Measurements from ENCODE around the gene CLDN24. TPM values are rescaled to one million over a fixed set of nuclear protein-coding genes. Genes with fewer than 3 reads are reported as not detected.

CLDN24 gene
- total RNA-seq, 4 donors from 2014 or later, result not detected

- TF ChIP-seq POLR2A (IDR thresholded peaks at IDR 0.05) (no peak), EP300 (IDR thresholded peaks at IDR 0.05) (no peak), POLR2AphosphoS5 (IDR thresholded peaks at IDR 0.05) (no peak)
- TF ChIP-seq, protein P1, sequence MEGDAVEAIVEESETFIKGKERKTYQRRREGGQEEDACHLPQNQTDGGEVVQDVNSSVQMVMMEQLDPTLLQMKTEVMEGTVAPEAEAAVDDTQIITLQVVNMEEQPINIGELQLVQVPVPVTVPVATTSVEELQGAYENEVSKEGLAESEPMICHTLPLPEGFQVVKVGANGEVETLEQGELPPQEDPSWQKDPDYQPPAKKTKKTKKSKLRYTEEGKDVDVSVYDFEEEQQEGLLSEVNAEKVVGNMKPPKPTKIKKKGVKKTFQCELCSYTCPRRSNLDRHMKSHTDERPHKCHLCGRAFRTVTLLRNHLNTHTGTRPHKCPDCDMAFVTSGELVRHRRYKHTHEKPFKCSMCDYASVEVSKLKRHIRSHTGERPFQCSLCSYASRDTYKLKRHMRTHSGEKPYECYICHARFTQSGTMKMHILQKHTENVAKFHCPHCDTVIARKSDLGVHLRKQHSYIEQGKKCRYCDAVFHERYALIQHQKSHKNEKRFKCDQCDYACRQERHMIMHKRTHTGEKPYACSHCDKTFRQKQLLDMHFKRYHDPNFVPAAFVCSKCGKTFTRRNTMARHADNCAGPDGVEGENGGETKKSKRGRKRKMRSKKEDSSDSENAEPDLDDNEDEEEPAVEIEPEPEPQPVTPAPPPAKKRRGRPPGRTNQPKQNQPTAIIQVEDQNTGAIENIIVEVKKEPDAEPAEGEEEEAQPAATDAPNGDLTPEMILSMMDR (IDR thresholded peaks at IDR 0.05), result no peak
- Histone ChIP-seq H3K9me3 (no peaks in the 10 kb centered on the region), H3K27ac (no peak overlapping the region), H3K4me1 (no peaks in the 10 kb centered on the region), H3K27me3 (peaks cover 44% of the 10 kb centered on the region), H3K36me3 (no peaks in the 10 kb centered on the region), H3K4me3 (no peak overlapping the region)
- WGBS, 2 donors (ENCODE audit: low coverage in 1 of 2), result 68 to 77% methylated on average over 10 to 14 of the region's 17 CpGs
- ATAC-seq, result no peak
Observed at GRCh38 chr4:183348706-183349659, 26.8 kb upstream of the CLDN24 start.

DNA sequence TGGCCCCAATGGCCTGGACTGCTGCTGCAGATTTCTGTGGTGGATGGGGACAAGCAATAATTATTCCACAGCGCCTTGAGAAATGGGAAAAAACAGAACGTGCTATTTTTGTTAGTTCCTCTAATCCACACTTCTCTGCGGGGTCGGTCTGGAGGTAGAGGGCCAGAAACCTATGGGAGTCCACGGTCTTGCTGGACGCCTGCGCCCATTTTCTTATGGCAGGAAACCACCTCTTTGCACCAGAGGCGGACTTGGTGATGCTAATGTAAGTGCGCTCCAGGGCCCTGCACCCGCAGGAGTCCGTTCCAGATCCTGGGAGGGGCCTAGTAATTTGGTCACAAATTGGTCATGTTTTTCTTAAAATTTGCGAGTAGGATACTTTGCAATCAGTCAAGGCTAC lies 25.9 kb upstream of the CLDN24 start:
- H3K27me3 ChIP-seq, result peaks cover 52% of the 10 kb centered on the region
- H3K27ac ChIP-seq, result no peak overlapping the region
- H3K9me3 ChIP-seq, result no peaks in the 10 kb centered on the region
- no peaks in the 10 kb centered on the region for H3K36me3 ChIP-seq
- H3K4me3 ChIP-seq, result no peak overlapping the region
- WGBS, 2 donors (ENCODE audit: low coverage in 1 of 2), result 81 to 97% methylated on average over 5 to 10 of the region's 12 CpGs
- H3K4me1 ChIP-seq, result peaks cover 0 to under 1% (median 0%) of the 10 kb centered on the region in 3 donors
- TF ChIP-seq POLR2AphosphoS5 (IDR thresholded peaks at IDR 0.05), result no peak
- no peak for ATAC-seq

DNA sequence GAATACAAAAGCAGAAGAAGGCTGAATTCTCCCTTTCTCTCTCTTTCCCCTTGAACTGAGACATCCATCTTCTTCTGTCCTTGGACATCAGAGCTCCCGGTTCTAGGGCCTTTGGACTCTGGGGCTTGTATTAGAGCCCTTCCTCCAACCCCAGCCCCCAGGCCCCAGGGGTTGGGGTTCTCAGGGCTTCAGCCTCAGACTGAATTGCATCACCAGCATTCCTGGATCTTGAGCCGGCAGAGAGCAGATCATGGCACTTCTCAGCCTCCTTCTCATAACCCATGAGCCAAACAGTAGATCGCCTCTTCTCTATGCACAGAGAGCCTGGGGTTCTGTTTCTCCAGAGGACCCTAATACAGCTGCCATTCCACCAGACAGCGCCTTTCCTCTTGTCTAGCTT lies 25.3 kb upstream of the CLDN24 start:
- Histone ChIP-seq H3K27me3 (peaks cover 58% of the 10 kb centered on the region), H3K27ac (no peak overlapping the region), H3K9me3 (no peaks in the 10 kb centered on the region), H3K4me1 (peaks cover 0 to 6% (median 0%) of the 10 kb centered on the region in 3 donors), H3K4me3 (no peak overlapping the region), H3K36me3 (no peaks in the 10 kb centered on the region)
- no peak for ATAC-seq
- 90% methylated on average over 2 of the region's 4 CpGs; no CpG with 5 or more reads in 1 of the 2 donors for WGBS, 2 donors (ENCODE audit: low coverage in 1 of 2)
- TF ChIP-seq, protein P1 (IDR thresholded peaks at IDR 0.05), result no peak
- TF ChIP-seq POLR2AphosphoS5 (IDR thresholded peaks at IDR 0.05) (no peak), EP300 (IDR thresholded peaks at IDR 0.05) (no peak), POLR2A (IDR thresholded peaks at IDR 0.05) (no peak)

DNA sequence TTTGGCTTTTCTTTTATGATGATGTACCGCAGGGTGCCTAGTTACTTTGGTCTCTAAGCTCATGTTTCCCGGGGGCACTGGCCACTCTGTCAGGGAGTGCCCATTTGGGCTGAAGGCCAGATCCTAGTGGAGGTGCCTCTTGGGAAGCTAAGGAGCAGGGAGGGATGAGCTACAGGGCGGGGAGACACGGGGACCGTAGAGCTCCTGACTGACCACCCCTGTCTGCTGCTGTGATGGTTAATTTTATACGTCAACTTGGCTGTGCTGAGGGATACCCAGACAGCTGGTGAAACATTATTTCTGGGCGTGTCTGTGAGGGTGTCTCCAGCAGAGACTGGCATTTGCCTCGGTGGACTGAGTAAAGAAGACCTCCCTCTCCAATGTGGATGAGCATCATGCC lies 24.9 kb upstream of the CLDN24 start:
- Histone ChIP-seq H3K36me3 (no peaks in the 10 kb centered on the region), H3K27ac (no peak overlapping the region), H3K4me3 (no peak overlapping the region), H3K9me3 (no peaks in the 10 kb centered on the region), H3K4me1 (peaks cover 0 to 9% (median 0%) of the 10 kb centered on the region in 3 donors), H3K27me3 (peaks cover 59% of the 10 kb centered on the region)
- WGBS, 2 donors (ENCODE audit: low coverage in 1 of 2), result 86 to 89% methylated on average over 4 to 6 of the region's 8 CpGs
- TF ChIP-seq POLR2A (IDR thresholded peaks at IDR 0.05), result no peak
- no peak for TF ChIP-seq POLR2AphosphoS5 (IDR thresholded peaks at IDR 0.05)
- TF ChIP-seq, protein P1 (IDR thresholded peaks at IDR 0.05), result no peak
- TF ChIP-seq EP300 (IDR thresholded peaks at IDR 0.05), result no peak
- ATAC-seq, result no peak

GRCh38 chr4:183345261-183345660 lies 23.0 kb upstream of the CLDN24 start:
- Histone ChIP-seq H3K9me3 (no peaks in the 10 kb centered on the region), H3K4me3 (no peak overlapping the region), H3K36me3 (no peaks in the 10 kb centered on the region), H3K27ac (no peak overlapping the region), H3K4me1 (peaks cover 0 to 9% (median 0%) of the 10 kb centered on the region in 3 donors), H3K27me3 (peaks cover 54% of the 10 kb centered on the region)
- ATAC-seq, result no peak
- TF ChIP-seq EP300 (IDR thresholded peaks at IDR 0.05), result no peak
- TF ChIP-seq, protein P1 (IDR thresholded peaks at IDR 0.05), result no peak
- TF ChIP-seq POLR2AphosphoS5 (IDR thresholded peaks at IDR 0.05), result no peak
- TF ChIP-seq POLR2A (IDR thresholded peaks at IDR 0.05), result no peak
- 72% methylated on average over 4 of the region's 4 CpGs; no CpG with 5 or more reads in 1 of the 2 donors for WGBS, 2 donors (ENCODE audit: low coverage in 1 of 2)
